Chondrocyte (in vitro differentiated cells): ENCODE data around the gene TLR10. TPM values are rescaled to one million over a fixed set of nuclear protein-coding genes. Genes with fewer than 3 reads are reported as not detected.

Experiments used
- DNase-seq: peaks from one replicate; pipeline ENCODE4 v3.0.0; 2021; ENCODE audit warnings: mixed read lengths, low spot score
- H3K27ac Mint-ChIP-seq: one replicate; pipeline ENCODE4 v1.8.0; 2021; ENCODE audit warnings: mild to moderate bottlenecking, moderate library complexity, mixed read lengths; ENCODE audit not compliant: unreplicated experiment
- H3K27me3 Mint-ChIP-seq: 2 replicates; pipeline ENCODE4 v1.8.0; 2021; ENCODE audit warnings: low read depth, mixed read lengths
- H3K36me3 Mint-ChIP-seq: 2 replicates; pipeline ENCODE4 v1.8.0; 2021; ENCODE audit warnings: low read depth, mixed read lengths
- H3K4me1 Mint-ChIP-seq: 2 replicates; pipeline ENCODE4 v1.8.0; 2021; ENCODE audit warnings: low read depth, mild to moderate bottlenecking, mixed read lengths
- H3K4me3 Mint-ChIP-seq: one replicate; pipeline ENCODE4 v1.8.0; 2021; ENCODE audit warnings: mild to moderate bottlenecking, moderate library complexity, mixed read lengths; ENCODE audit not compliant: unreplicated experiment
- H3K9me3 Mint-ChIP-seq: 2 replicates; pipeline ENCODE4 v1.8.0; 2021; ENCODE audit warnings: low read depth, mixed read lengths
- total RNA-seq: library from RNA; stranded (reverse); gene quantifications from 3 replicates; pipeline ENCODE4 v1.2.1, GENCODE V29; 2021
- TF ChIP-seq, protein P1 (sequence below): fragments of 200-600 bp; sonication (generic); IDR thresholded peaks from 2 replicates; pipeline ENCODE4 v1.5.0; 2021; ENCODE audit warnings: antibody characterized with exemption, mild to moderate bottlenecking, moderate library complexity

Gene TLR10
- total RNA-seq, 1 donor from 2014 or later = not detected

DNA sequence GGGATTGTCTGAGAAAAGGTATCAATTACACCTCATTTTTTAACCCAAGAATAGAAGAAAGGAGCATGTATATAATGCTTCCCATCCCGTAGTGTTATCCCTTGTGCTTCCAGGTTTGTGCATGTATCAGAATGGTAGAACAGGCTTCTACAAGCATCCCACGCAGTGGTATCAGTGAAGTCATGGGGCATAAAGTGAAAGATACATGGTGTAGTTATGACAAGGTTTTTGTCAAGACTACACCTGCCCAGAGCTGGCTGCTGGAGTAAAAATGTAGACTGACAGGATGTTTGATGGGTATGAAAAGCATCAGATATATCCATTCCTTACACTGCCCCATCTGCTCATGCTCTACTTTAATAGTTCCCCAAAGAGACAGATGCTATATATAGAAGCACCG lies 12.3 kb upstream of the TLR10 start:
- TF ChIP-seq, protein P1, sequence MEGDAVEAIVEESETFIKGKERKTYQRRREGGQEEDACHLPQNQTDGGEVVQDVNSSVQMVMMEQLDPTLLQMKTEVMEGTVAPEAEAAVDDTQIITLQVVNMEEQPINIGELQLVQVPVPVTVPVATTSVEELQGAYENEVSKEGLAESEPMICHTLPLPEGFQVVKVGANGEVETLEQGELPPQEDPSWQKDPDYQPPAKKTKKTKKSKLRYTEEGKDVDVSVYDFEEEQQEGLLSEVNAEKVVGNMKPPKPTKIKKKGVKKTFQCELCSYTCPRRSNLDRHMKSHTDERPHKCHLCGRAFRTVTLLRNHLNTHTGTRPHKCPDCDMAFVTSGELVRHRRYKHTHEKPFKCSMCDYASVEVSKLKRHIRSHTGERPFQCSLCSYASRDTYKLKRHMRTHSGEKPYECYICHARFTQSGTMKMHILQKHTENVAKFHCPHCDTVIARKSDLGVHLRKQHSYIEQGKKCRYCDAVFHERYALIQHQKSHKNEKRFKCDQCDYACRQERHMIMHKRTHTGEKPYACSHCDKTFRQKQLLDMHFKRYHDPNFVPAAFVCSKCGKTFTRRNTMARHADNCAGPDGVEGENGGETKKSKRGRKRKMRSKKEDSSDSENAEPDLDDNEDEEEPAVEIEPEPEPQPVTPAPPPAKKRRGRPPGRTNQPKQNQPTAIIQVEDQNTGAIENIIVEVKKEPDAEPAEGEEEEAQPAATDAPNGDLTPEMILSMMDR = no peak
- H3K27ac Mint-ChIP-seq = no peak overlapping the region
- no peaks in the 10 kb centered on the region for H3K4me1 Mint-ChIP-seq
- DNase-seq = no peak
- no peaks in the 10 kb centered on the region for H3K36me3 Mint-ChIP-seq
- H3K4me3 Mint-ChIP-seq = no peak overlapping the region
- peaks cover 7% of the 10 kb centered on the region for H3K9me3 Mint-ChIP-seq
- H3K27me3 Mint-ChIP-seq = no peaks in the 10 kb centered on the region

DNA sequence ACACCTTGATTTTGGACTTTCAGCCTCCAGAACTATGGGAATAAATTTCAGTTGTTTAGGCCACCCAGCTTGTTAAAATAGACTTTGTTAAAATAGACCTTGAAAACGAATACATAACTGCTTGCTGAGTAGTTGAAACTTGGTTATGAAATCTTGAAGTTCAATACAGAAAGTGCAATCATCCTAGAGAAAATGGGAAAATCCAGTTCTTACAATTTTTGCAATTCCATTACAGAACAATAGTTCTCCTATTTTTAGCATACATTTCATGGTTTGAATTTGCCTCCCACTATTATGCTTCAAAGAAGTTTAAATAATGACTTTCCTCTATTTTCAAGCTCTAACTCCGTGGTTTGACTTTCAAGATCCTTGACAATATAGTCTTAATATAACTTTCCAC lies 11.3 kb upstream of the TLR10 start:
- H3K27me3 Mint-ChIP-seq = no peaks in the 10 kb centered on the region
- DNase-seq = no peak
- TF ChIP-seq, protein P1 = no peak
- H3K27ac Mint-ChIP-seq = no peak overlapping the region
- H3K4me1 Mint-ChIP-seq = no peaks in the 10 kb centered on the region
- no peaks in the 10 kb centered on the region for H3K36me3 Mint-ChIP-seq
- no peak overlapping the region for H3K4me3 Mint-ChIP-seq
- peaks cover 12% of the 10 kb centered on the region for H3K9me3 Mint-ChIP-seq

DNA sequence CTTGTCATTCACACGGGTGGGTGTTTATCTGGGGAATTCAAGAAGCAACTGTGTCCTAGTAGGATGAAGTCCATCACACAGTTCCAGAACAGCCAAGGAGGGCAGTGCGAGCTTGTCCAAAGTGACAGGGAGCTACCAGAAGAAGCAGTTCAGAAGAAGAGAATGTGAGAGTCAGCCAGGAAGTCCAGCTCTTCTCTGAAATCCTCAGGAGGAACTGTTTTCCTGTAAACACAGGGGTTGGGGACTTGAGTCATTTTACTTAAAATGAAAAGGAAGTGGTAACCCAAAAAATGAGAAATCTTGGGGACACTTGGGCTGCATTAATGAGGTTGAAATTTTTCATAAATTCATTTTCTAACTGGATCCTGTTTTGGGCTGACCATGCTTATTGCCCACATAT lies 8.2 kb upstream of the TLR10 start:
- H3K4me3 Mint-ChIP-seq = no peak overlapping the region
- no peaks in the 10 kb centered on the region for H3K36me3 Mint-ChIP-seq
- TF ChIP-seq, protein P1 = no peak
- H3K27me3 Mint-ChIP-seq = no peaks in the 10 kb centered on the region
- DNase-seq = no peak
- no peak overlapping the region for H3K27ac Mint-ChIP-seq
- H3K4me1 Mint-ChIP-seq = no peaks in the 10 kb centered on the region
- H3K9me3 Mint-ChIP-seq = peaks cover 12% of the 10 kb centered on the region

DNA sequence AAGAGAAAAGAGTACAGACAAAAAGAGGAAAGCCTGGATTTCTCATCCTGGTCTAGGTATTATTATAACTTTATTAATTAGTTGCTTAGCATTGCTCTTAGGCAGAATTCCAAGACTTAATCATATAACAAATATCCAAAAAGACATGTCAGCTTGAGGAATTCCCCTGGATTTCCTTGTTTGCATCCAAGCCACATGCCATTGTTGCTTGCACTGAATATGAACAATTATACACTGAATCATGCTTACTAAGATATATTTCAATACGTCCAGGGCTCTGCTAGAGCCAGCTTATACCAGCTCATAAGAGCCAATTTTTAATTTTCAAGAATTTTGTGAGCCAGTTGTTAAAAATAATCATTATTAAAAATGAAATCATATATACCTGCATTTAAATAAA lies 5.5 kb upstream of the TLR10 start:
- no peaks in the 10 kb centered on the region for H3K27me3 Mint-ChIP-seq
- no peak overlapping the region for H3K4me3 Mint-ChIP-seq
- TF ChIP-seq, protein P1 = no peak
- H3K27ac Mint-ChIP-seq = no peak overlapping the region
- H3K4me1 Mint-ChIP-seq = no peaks in the 10 kb centered on the region
- no peak for DNase-seq
- peaks cover 5% of the 10 kb centered on the region for H3K9me3 Mint-ChIP-seq
- H3K36me3 Mint-ChIP-seq = no peaks in the 10 kb centered on the region

DNA sequence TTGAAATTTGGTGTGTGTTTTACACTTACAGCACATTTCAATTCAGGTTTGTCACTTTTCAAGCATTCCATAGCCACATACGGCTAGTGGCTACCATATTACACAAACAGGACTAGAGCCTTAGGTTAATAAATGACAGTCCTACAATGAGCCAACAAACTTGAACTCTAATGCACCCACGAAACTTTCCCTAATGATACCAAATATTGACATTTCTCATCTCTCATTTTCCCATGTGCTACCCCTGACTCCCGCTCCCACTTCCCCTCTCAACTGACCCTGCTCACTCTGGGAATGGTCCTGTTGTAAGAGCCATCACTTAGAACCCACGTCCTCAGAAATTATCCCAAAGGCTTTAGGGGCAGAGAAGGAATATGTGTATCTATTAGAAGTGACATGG lies 4.9 kb upstream of the TLR10 start:
- peaks cover 1% of the 10 kb centered on the region for H3K4me1 Mint-ChIP-seq
- H3K36me3 Mint-ChIP-seq = no peaks in the 10 kb centered on the region
- no peaks in the 10 kb centered on the region for H3K27me3 Mint-ChIP-seq
- no peak for DNase-seq
- H3K27ac Mint-ChIP-seq = no peak overlapping the region
- H3K9me3 Mint-ChIP-seq = peaks cover 5% of the 10 kb centered on the region
- H3K4me3 Mint-ChIP-seq = no peak overlapping the region
- TF ChIP-seq, protein P1 = no peak
